Measurements from ENCODE around the gene NRSN1.

DNA sequence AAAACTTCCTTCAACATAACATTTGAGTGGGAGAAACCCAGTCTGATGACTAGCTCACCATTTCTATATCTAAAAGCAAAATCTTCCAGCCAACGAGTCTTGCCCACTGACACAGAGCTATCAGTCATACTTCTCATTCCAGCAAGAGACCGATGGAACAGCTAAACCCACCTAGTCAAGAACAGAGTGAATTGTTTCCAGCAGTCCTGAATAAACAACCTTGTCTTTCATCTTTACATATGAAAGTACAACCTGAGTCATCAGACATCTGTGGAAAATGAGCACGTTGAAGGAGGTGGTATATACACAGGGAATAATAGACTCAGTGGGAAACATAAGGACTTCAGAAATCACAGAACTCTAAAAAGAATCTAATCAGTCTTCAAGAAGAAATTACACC, 23.8 kb downstream of the NRSN1 start:
- TF ChIP-seq, protein P1, sequence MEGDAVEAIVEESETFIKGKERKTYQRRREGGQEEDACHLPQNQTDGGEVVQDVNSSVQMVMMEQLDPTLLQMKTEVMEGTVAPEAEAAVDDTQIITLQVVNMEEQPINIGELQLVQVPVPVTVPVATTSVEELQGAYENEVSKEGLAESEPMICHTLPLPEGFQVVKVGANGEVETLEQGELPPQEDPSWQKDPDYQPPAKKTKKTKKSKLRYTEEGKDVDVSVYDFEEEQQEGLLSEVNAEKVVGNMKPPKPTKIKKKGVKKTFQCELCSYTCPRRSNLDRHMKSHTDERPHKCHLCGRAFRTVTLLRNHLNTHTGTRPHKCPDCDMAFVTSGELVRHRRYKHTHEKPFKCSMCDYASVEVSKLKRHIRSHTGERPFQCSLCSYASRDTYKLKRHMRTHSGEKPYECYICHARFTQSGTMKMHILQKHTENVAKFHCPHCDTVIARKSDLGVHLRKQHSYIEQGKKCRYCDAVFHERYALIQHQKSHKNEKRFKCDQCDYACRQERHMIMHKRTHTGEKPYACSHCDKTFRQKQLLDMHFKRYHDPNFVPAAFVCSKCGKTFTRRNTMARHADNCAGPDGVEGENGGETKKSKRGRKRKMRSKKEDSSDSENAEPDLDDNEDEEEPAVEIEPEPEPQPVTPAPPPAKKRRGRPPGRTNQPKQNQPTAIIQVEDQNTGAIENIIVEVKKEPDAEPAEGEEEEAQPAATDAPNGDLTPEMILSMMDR (IDR thresholded peaks at IDR 0.05) = no peak
- TF ChIP-seq POLR2AphosphoS5 (IDR thresholded peaks at IDR 0.05) = no peak

All from prostate gland (tissue), 2 donors.